Suprapubic skin (tissue), 3 donors: ENCODE data around the gene DYNLT2.

ENCODE experiments used
- EP300 ChIP-seq: sonication (generic); formaldehyde crosslinking; IDR thresholded peaks from one replicate; pipeline ENCODE4 v1.6.1; 2017; ENCODE audit warnings: antibody characterized with exemption
- TF ChIP-seq, protein P1 (sequence below), 2 donors: fragments of 200-600 bp in 1 of 2; fragments of 450-650 bp in 1 of 2; sonication (generic) in 1 of 2; IDR thresholded peaks; one replicate each; pipeline ENCODE4 v1.5.1; 2016 to 2019; ENCODE audit warnings: antibody characterized with exemption in 2 of 2, mild to moderate bottlenecking in 1 of 2, moderate library complexity in 1 of 2

DNA sequence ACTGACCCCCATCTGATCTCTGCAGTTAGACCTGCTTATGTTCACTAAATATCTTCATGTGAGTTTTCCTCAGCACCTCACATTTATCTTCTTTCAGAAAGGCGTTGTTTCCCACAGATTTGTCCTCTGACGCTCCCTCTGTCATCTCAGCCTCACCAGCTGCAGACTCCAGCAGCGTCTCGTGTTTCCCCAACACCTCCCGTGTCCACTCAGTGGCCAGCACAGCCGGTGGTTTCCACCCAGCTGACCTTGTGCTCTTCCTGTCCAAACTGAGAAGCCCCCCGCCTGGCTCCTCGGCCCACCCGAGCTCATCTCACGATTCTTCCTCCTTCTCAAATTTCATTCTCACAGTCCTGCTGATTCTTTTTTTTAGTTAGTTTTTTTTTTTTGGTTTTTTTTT lies 12.5 kb upstream of the DYNLT2 start:
- TF ChIP-seq, protein P1, sequence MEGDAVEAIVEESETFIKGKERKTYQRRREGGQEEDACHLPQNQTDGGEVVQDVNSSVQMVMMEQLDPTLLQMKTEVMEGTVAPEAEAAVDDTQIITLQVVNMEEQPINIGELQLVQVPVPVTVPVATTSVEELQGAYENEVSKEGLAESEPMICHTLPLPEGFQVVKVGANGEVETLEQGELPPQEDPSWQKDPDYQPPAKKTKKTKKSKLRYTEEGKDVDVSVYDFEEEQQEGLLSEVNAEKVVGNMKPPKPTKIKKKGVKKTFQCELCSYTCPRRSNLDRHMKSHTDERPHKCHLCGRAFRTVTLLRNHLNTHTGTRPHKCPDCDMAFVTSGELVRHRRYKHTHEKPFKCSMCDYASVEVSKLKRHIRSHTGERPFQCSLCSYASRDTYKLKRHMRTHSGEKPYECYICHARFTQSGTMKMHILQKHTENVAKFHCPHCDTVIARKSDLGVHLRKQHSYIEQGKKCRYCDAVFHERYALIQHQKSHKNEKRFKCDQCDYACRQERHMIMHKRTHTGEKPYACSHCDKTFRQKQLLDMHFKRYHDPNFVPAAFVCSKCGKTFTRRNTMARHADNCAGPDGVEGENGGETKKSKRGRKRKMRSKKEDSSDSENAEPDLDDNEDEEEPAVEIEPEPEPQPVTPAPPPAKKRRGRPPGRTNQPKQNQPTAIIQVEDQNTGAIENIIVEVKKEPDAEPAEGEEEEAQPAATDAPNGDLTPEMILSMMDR (IDR thresholded peaks at IDR 0.05) = no peak
- TF ChIP-seq EP300 = no peak
